B cell (primary cell): ENCODE measurements around the gene IL1RN. TPM values are rescaled to one million over a fixed set of nuclear protein-coding genes. Genes with fewer than 3 reads are reported as not detected.
A peak's percentile ranks its signal among the peaks of the same experiment; 100 is the strongest.

Source experiments
- ATAC-seq: fragments of 200-7000 bp; cut with Tn5 transposase; one replicate; pipeline ENCODE4 v1.10.0; 2021; ENCODE audit warnings: low read depth, mild to moderate bottlenecking, moderate number of reproducible peaks, moderate library complexity
- CTCF ChIA-PET: fragments of 350-600 bp; sonication (Branson Sonifier 250); formaldehyde crosslinking; loops from one replicate; lab custom pipeline; 2021; ENCODE audit warnings: antibody characterized with exemption, inconsistent platforms; lab: Charles Lee
- POLR2A ChIA-PET: fragments of 350-600 bp; sonication (Branson Sonifier 250); formaldehyde crosslinking; loops from one replicate; lab custom pipeline; 2021; ENCODE audit warnings: antibody characterized with exemption; lab: Charles Lee
- DNase-seq: peaks from one replicate; pipeline ENCODE4 v3.0.0; 2013
- H2AFZ ChIP-seq: 2 replicates; pipeline ENCODE4 v1.6.1; 2012; ENCODE audit warnings: mild to moderate bottlenecking, low read depth, low read length; ENCODE audit not compliant: insufficient read depth, poor library complexity, severe bottlenecking
- H3K27ac ChIP-seq, 2 donors: 1 replicate in 1 of 2; 2 replicates in 1 of 2; pipeline ENCODE4 v1.5.1; 2012 to 2013; ENCODE audit warnings: low read length in 2 of 2, mild to moderate bottlenecking in 2 of 2, moderate library complexity in 1 of 2
- H3K27me3 ChIP-seq, 4 experiments: fragments of 200-600 bp in 1 of 4; sonication (generic) in 1 of 4; replicated peaks in 1 of 4; 1 replicate in 2 of 4; 2 replicates in 2 of 4; pipeline versions ENCODE4 v1.6.1 to v1.7.0; 2013 to 2016; ENCODE audit warnings: low read length in 3 of 4, mild to moderate bottlenecking in 2 of 4, mixed read lengths in 1 of 4, moderate library complexity in 1 of 4; ENCODE audit not compliant: insufficient read depth in 4 of 4, control insufficient read depth in 3 of 4; ENCODE audit errors: control extremely low read depth in 1 of 4
- H3K36me3 ChIP-seq, 2 experiments: replicated peaks in 1 of 2; 1 replicate in 1 of 2; 2 replicates in 1 of 2; pipeline versions ENCODE4 v1.6.1 to v1.7.1; 2013; ENCODE audit warnings: low read length in 1 of 2; ENCODE audit not compliant: insufficient read depth in 2 of 2, control insufficient read depth in 1 of 2; ENCODE audit errors: control extremely low read depth in 1 of 2, extremely low read depth in 1 of 2
- H3K4me1 ChIP-seq, 2 donors: fragments of 200-600 bp in 1 of 2; sonication (generic) in 1 of 2; 1 replicate in 1 of 2; 2 replicates in 1 of 2; pipeline versions ENCODE4 v1.5.1 to v1.6.1; 2013 to 2017; ENCODE audit warnings: low read length in 2 of 2; ENCODE audit not compliant: control insufficient read depth in 2 of 2, insufficient read depth in 2 of 2
- H3K4me2 ChIP-seq: replicated peaks from 2 replicates; pipeline ENCODE3; 2012; ENCODE audit warnings: mild to moderate bottlenecking, low read depth, low read length; ENCODE audit not compliant: poor library complexity, severe bottlenecking
- H3K4me3 ChIP-seq, 5 experiments: fragments of 200-600 bp in 1 of 5; sonication (generic) in 1 of 5; 1 replicate in 3 of 5; 2 replicates in 2 of 5; pipeline versions ENCODE4 v1.5.1 to v1.7.0; 2011 to 2016; ENCODE audit warnings: low read length in 4 of 5, mild to moderate bottlenecking in 4 of 5, low read depth in 2 of 5, control low read depth in 1 of 5, moderate library complexity in 1 of 5; ENCODE audit not compliant: insufficient read depth in 1 of 5; ENCODE audit errors: control extremely low read depth in 1 of 5, extremely low read depth in 1 of 5
- H3K79me2 ChIP-seq: fragments of 200-600 bp; sonication (generic); one replicate; pipeline ENCODE4 v1.6.0; 2016; ENCODE audit warnings: low read length; ENCODE audit not compliant: control insufficient read depth, insufficient read depth
- H3K9ac ChIP-seq: fragments of 200-600 bp; sonication (generic); 2 replicates; pipeline ENCODE4 v1.6.1; 2017; ENCODE audit warnings: mild to moderate bottlenecking, low read length, moderate library complexity
- H3K9me3 ChIP-seq, 3 donors: one replicate each; pipeline versions ENCODE4 v1.6.1 to v1.7.1; 2013; ENCODE audit warnings: low read length in 2 of 3; ENCODE audit not compliant: control insufficient read depth in 2 of 3, insufficient read depth in 1 of 3; ENCODE audit errors: control extremely low read depth in 1 of 3
- H4K20me1 ChIP-seq: 2 replicates; pipeline ENCODE4 v1.6.0; 2012; ENCODE audit warnings: mild to moderate bottlenecking, low read length; ENCODE audit not compliant: insufficient read depth, control insufficient read depth, poor library complexity, severe bottlenecking
- H3K27ac Mint-ChIP-seq: one replicate; pipeline ENCODE4 v1.8.0; 2021; ENCODE audit warnings: mixed read lengths
- H3K27me3 Mint-ChIP-seq: one replicate; pipeline ENCODE4 v1.8.0; 2021; ENCODE audit warnings: mixed read lengths
- H3K4me1 Mint-ChIP-seq: one replicate; pipeline ENCODE4 v1.8.0; 2021; ENCODE audit warnings: mixed read lengths
- H3K4me3 Mint-ChIP-seq: one replicate; pipeline ENCODE4 v1.8.0; 2021; ENCODE audit warnings: mixed read lengths
- H3K9me3 Mint-ChIP-seq: one replicate; pipeline ENCODE4 v1.8.0; 2022; ENCODE audit warnings: mixed read lengths; ENCODE audit not compliant: insufficient read depth
- CTCF ChIP-seq: fragments of 200-600 bp; IDR thresholded peaks from one replicate; pipeline ENCODE4 v1.8.0; 2022; ENCODE audit warnings: antibody characterized with exemption, mild to moderate bottlenecking
- EZH2 ChIP-seq: IDR thresholded peaks from 2 replicates; pipeline ENCODE4 v1.6.1; 2012; ENCODE audit warnings: borderline replicate concordance, low read depth, mild to moderate bottlenecking, moderate library complexity, low read length; ENCODE audit not compliant: insufficient read depth, poor library complexity, severe bottlenecking
- WGBS: methylation state at CpG from one replicate; pipeline ENCODE4 v1.1.5; 2013; ENCODE audit warnings: missing lambda C conversion rate; ENCODE audit not compliant: insufficient coverage; 5-methylcytosine and 5-hydroxymethylcytosine counted together
- intact Hi-C: fragments of 100-400 bp; cut with micrococcal nuclease; formaldehyde crosslinking; loops from one replicate; pipeline ENCODE4 v1.10.0; 2022
- polyA plus RNA-seq: library from polyadenylated mRNA; depleted of rRNA; stranded (reverse); fragments of >200 nt; gene quantifications from 2 replicates; pipeline ENCODE4 v1.2.3, GENCODE V29; 2012
- total RNA-seq, 2 donors: library from RNA; stranded (reverse); fragments of 120-200 nt in 1 of 2; gene quantifications; 1 replicate in 1 of 2; 2 replicates in 1 of 2; pipeline versions ENCODE4 v1.2.3 to v1.2.4, GENCODE V29; 2013 to 2022

IL1RN gene
- total and polyA plus RNA-seq, 2 donors (not counting 1 experiment from before 2014, with no cell fraction given) = 0.79 TPM; not detected in 1

- no peak for TF ChIP-seq EZH2
- TF ChIP-seq CTCF = no peak
- peaks cover 0 to 17% of the 10 kb centered on the region in 2 experiments for H3K36me3 ChIP-seq
- ChIA-PET POLR2A (interaction anchor here (0.7 to 3.3 kb wide), 5 partner anchors 8 to 35 kb away, joined by 4 to 14 read pairs (median 4); no protein-coding TSS in a partner anchor), CTCF (interaction anchor here (1.0 to 18.3 kb wide), 7 partner anchors 10 to 217 kb away, joined by 4 to 327 read pairs (median 17); no protein-coding TSS in a partner anchor)
- H3K4me3 ChIP-seq = peak overlapping the region in 4 of 5 experiments; percentile 58 to 95 (median 75)
- peak overlapping the region; percentile 92 for H3K27ac Mint-ChIP-seq
- H3K4me3 Mint-ChIP-seq = peak overlapping the region; percentile 91
- peak overlapping the region; percentile 87 to 91 for H3K27ac ChIP-seq
- ATAC-seq = no peak
- peak overlapping the region; percentile 91 for H3K4me2 ChIP-seq
- H3K9me3 ChIP-seq = peaks cover 0 to 4% (median 0%) of the 10 kb centered on the region in 3 donors
- H3K27me3 ChIP-seq = no peaks in the 10 kb centered on the region
- peak overlapping the region; percentile 71 for H2AFZ ChIP-seq
- no peak for DNase-seq
- peaks cover 35% of the 10 kb centered on the region for H4K20me1 ChIP-seq
- H3K79me2 ChIP-seq = peaks cover 97% of the 10 kb centered on the region
- peak overlapping the region; percentile 86 for H3K9ac ChIP-seq
- H3K4me1 ChIP-seq = peaks cover 69 to 90% of the 10 kb centered on the region in 2 donors
- no peaks in the 10 kb centered on the region for H3K9me3 Mint-ChIP-seq
- 89% methylated on average over 13 of the region's 16 CpGs for WGBS
- H3K27me3 Mint-ChIP-seq = no peaks in the 10 kb centered on the region
- peaks cover 86% of the 10 kb centered on the region for H3K4me1 Mint-ChIP-seq
- intact Hi-C loops = loop anchor here (1.0 to 10.0 kb wide), 3 partner anchors 16 to 1118 kb away; partner anchors contain the start of gene TMEM87B
Measured at GRCh38 chr2:113172721-113173541, 45.5 kb downstream of the IL1RN start.
